DOHH2 (cell line): ENCODE results near the gene ZFPL1.

Source experiments
- H3F3A ChIP-seq: fragments of 200-600 bp; sonication (generic), shearing (Covaris generic); 2 replicates; pipeline ENCODE4 v1.6.0; 2016; ENCODE audit warnings: antibody characterized with exemption, mild to moderate bottlenecking; ENCODE audit not compliant: control insufficient read depth, insufficient read depth
- H3K27ac ChIP-seq: fragments of 200-600 bp; sonication (generic); 2 replicates; pipeline ENCODE4 v1.5.1; 2014; ENCODE audit warnings: low read depth, mild to moderate bottlenecking, low read length, moderate library complexity
- H3K27me3 ChIP-seq: fragments of 200-600 bp; sonication (generic); 2 replicates; pipeline ENCODE4 v1.6.1; 2014; ENCODE audit warnings: mild to moderate bottlenecking, low read length, mixed read lengths; ENCODE audit not compliant: control insufficient read depth
- H3K36me3 ChIP-seq: fragments of 200-600 bp; sonication (generic); 2 replicates; pipeline ENCODE4 v1.6.1; 2014; ENCODE audit warnings: mild to moderate bottlenecking, low read length, moderate library complexity, mixed read lengths; ENCODE audit not compliant: control insufficient read depth
- H3K4me1 ChIP-seq: fragments of 200-600 bp; sonication (generic); 2 replicates; pipeline ENCODE4 v1.6.1; 2014; ENCODE audit warnings: mild to moderate bottlenecking, low read length, mixed read lengths; ENCODE audit not compliant: control insufficient read depth
- H3K4me2 ChIP-seq: fragments of 200-600 bp; sonication (generic); 2 replicates; pipeline ENCODE4 v1.6.0; 2014; ENCODE audit warnings: mild to moderate bottlenecking, low read length, moderate library complexity
- H3K4me3 ChIP-seq: fragments of 200-600 bp; sonication (generic); 2 replicates; pipeline ENCODE4 v1.5.1; 2014; ENCODE audit warnings: mild to moderate bottlenecking, low read length, mixed read lengths
- H3K79me2 ChIP-seq: fragments of 200-600 bp; sonication (generic); 2 replicates; pipeline ENCODE4 v1.6.1; 2014; ENCODE audit warnings: mild to moderate bottlenecking, low read length, mixed read lengths; ENCODE audit not compliant: control insufficient read depth
- H3K9me2 ChIP-seq: fragments of 200-600 bp; sonication (generic); replicated peaks from 2 replicates; pipeline ENCODE4 v1.6.1; 2014; ENCODE audit warnings: mild to moderate bottlenecking, low read length, mixed read lengths; ENCODE audit not compliant: control insufficient read depth
- H3K9me3 ChIP-seq: fragments of 200-600 bp; sonication (generic); 2 replicates; pipeline ENCODE4 v1.6.1; 2014; ENCODE audit warnings: antibody characterized with exemption, low read length, mixed read lengths; ENCODE audit not compliant: control insufficient read depth, insufficient read depth
- H4K20me1 ChIP-seq: fragments of 200-600 bp; sonication (generic); 2 replicates; pipeline ENCODE4 v1.6.0; 2014; ENCODE audit warnings: low read depth, mild to moderate bottlenecking, antibody characterized with exemption, low read length, moderate library complexity; ENCODE audit not compliant: control insufficient read depth, insufficient read depth
- CTCF ChIP-seq: fragments of 200-600 bp; sonication (generic); IDR thresholded peaks from one replicate; pipeline ENCODE4 v1.5.1; 2014; ENCODE audit warnings: antibody characterized with exemption, mild to moderate bottlenecking, low read depth, low read length; ENCODE audit not compliant: poor library complexity, severe bottlenecking
- EZH2phosphoT487 ChIP-seq: fragments of 200-600 bp; sonication (generic); IDR thresholded peaks from 2 replicates; pipeline ENCODE4 v1.6.1; 2017; ENCODE audit warnings: borderline replicate concordance, mild to moderate bottlenecking, antibody characterized with exemption, low read length, moderate library complexity, mixed read lengths

The ZFPL1 gene

GRCh38 chr11:65131895-65132237 lies 47.8 kb downstream of the ZFPL1 start:
- Histone ChIP-seq H3K9me3 (no peaks in the 10 kb centered on the region), H3F3A (peaks cover 62% of the 10 kb centered on the region), H3K27ac (peak overlapping the region; percentile 100), H4K20me1 (peaks cover 23% of the 10 kb centered on the region; the same call in 1 of the 2 replicates), H3K4me2 (peak overlapping the region; percentile 99), H3K4me3 (peak overlapping the region; percentile 99), H3K36me3 (peaks cover 72% of the 10 kb centered on the region), H3K4me1 (peaks cover 56% of the 10 kb centered on the region), H3K27me3 (no peaks in the 10 kb centered on the region), H3K9me2 (no peaks in the 10 kb centered on the region), H3K79me2 (peaks cover 58% of the 10 kb centered on the region)
- TF ChIP-seq CTCF (no peak), EZH2phosphoT487 (no peak)

- TF ChIP-seq EZH2phosphoT487, result no peak
- no peak for TF ChIP-seq CTCF
- H3K27ac ChIP-seq, result peak overlapping the region; percentile 100
- peaks cover 56% of the 10 kb centered on the region for H3F3A ChIP-seq
- peak overlapping the region; percentile 99 for H3K4me2 ChIP-seq
- peak overlapping the region; percentile 99 for H3K4me3 ChIP-seq
- H3K4me1 ChIP-seq, result peaks cover 57% of the 10 kb centered on the region
- peaks cover 23% of the 10 kb centered on the region; the same call in 1 of the 2 replicates for H4K20me1 ChIP-seq
- no peaks in the 10 kb centered on the region for H3K27me3 ChIP-seq
- no peaks in the 10 kb centered on the region for H3K9me3 ChIP-seq
- peaks cover 67% of the 10 kb centered on the region for H3K36me3 ChIP-seq
- peaks cover 58% of the 10 kb centered on the region for H3K79me2 ChIP-seq
- no peaks in the 10 kb centered on the region for H3K9me2 ChIP-seq
These were observed 48.4 kb downstream of the ZFPL1 start for GRCh38 chr11:65132238-65132987.

- no peaks in the 10 kb centered on the region for H3K27me3 ChIP-seq
- peak overlapping the region; percentile 100 for H3K27ac ChIP-seq
- H3K36me3 ChIP-seq, result peaks cover 59% of the 10 kb centered on the region
- peak overlapping the region; percentile 99 for H3K4me2 ChIP-seq
- H3K9me2 ChIP-seq, result no peaks in the 10 kb centered on the region
- H3K79me2 ChIP-seq, result peaks cover 58% of the 10 kb centered on the region
- no peaks in the 10 kb centered on the region for H3K9me3 ChIP-seq
- H4K20me1 ChIP-seq, result peaks cover 23% of the 10 kb centered on the region; the same call in 1 of the 2 replicates
- peaks cover 57% of the 10 kb centered on the region for H3K4me1 ChIP-seq
- H3F3A ChIP-seq, result peaks cover 49% of the 10 kb centered on the region
- peak overlapping the region; percentile 99 for H3K4me3 ChIP-seq
- no peak for TF ChIP-seq EZH2phosphoT487
- TF ChIP-seq CTCF, result no peak
These were observed 49.1 kb downstream of the ZFPL1 start for GRCh38 chr11:65132988-65133700.
